SK-N-SH (cell line): ENCODE data around the gene MMD2.

ENCODE experiments used
- CHD2 ChIP-seq: fragments of 150-350 bp; IDR thresholded peaks from 2 replicates; pipeline ENCODE4 v1.6.1; 2018; ENCODE audit warnings: low read length; ENCODE audit not compliant: partially characterized antibody
- CTCF ChIP-seq: fragments of 200-600 bp; sonication (generic); IDR thresholded peaks from 2 replicates; pipeline ENCODE4 v1.6.1; 2017; ENCODE audit warnings: antibody characterized with exemption, mild to moderate bottlenecking, moderate library complexity
- EP300 ChIP-seq, 2 experiments: IDR thresholded peaks; 2 replicates each; pipeline versions ENCODE4 v1.4.0 to v1.6.1; 2012; ENCODE audit warnings: borderline replicate concordance in 1 of 2, low read depth in 1 of 2, low read length in 1 of 2
- GABPA ChIP-seq: IDR thresholded peaks from 2 replicates; pipeline ENCODE4 v1.4.0; 2012; ENCODE audit warnings: low read depth, mild to moderate bottlenecking
- MXI1 ChIP-seq: IDR thresholded peaks from 2 replicates; pipeline ENCODE4 v1.6.1; 2012; ENCODE audit warnings: mild to moderate bottlenecking, low read depth, low read length, improper control_type of control experiment
- POLR2AphosphoS5 ChIP-seq: IDR thresholded peaks from 2 replicates; pipeline ENCODE4 v1.6.1; 2012; ENCODE audit warnings: low read depth, low read length
- RAD21 ChIP-seq: IDR thresholded peaks from 2 replicates; pipeline ENCODE4 v1.6.1; 2012; ENCODE audit warnings: mild to moderate bottlenecking, low read length
- REST ChIP-seq: IDR thresholded peaks from 2 replicates; pipeline ENCODE4 v1.6.1; 2012; ENCODE audit warnings: mild to moderate bottlenecking, low read depth, low read length, moderate library complexity
- RXRA ChIP-seq: IDR thresholded peaks from 2 replicates; pipeline ENCODE4 v1.4.0; 2012; ENCODE audit warnings: low read depth, mild to moderate bottlenecking, borderline replicate concordance
- SMC3 ChIP-seq: IDR thresholded peaks from 2 replicates; pipeline ENCODE4 v1.6.1; 2012; ENCODE audit warnings: low read depth, low read length, improper control_type of control experiment
- TAF1 ChIP-seq: IDR thresholded peaks from 2 replicates; pipeline ENCODE4 v1.6.1; 2012; ENCODE audit warnings: low read depth, mild to moderate bottlenecking, low read length, moderate library complexity, borderline replicate concordance
- USF2 ChIP-seq: fragments of 150-350 bp; IDR thresholded peaks from 2 replicates; pipeline ENCODE4 v1.6.1; 2017; ENCODE audit warnings: antibody characterized with exemption, low read length, low read depth, borderline replicate concordance

GRCh38 chr7:4884164-4884563 lies 74.8 kb downstream of the MMD2 start:
- TF ChIP-seq POLR2AphosphoS5 (no peak), TAF1 (no peak), SMC3 (no peak), CTCF (no peak), RXRA (no peak), REST (no peak), CHD2 (no peak), RAD21 (no peak), MXI1 (no peak), USF2 (no peak), EP300 (IDR thresholded peaks at IDR 0.05; ENCODE audit: borderline replicate concordance in 1 of 2, low read depth in 1 of 2, low read length in 1 of 2) (no peak), GABPA (no peak)
